HCT116 (cell line): ENCODE data around the gene MIB2.

ENCODE experiments used
- CTCF ChIP-seq, 3 experiments: fragments of 200-600 bp in 1 of 3; sonication (generic) in 1 of 3; IDR thresholded peaks in 2 of 3; conservative IDR thresholded peaks in 1 of 3; 2 replicates each; pipeline ENCODE4 v1.5.1; 2012 to 2017; ENCODE audit warnings: low read depth in 2 of 3, low read length in 2 of 3, antibody characterized with exemption in 1 of 3, borderline replicate concordance in 1 of 3, control low read depth in 1 of 3, mild to moderate bottlenecking in 1 of 3, mixed read lengths in 1 of 3, mixed run types in 1 of 3, moderate library complexity in 1 of 3; ENCODE audit not compliant: insufficient read depth in 1 of 3
- JUND ChIP-seq: IDR thresholded peaks from 2 replicates; pipeline ENCODE4 v1.6.1; 2012
- POLR2A ChIP-seq: IDR thresholded peaks from 2 replicates; pipeline ENCODE4 v1.7.0; 2011; ENCODE audit warnings: borderline replicate concordance; ENCODE audit not compliant: insufficient read depth, insufficient read length; ENCODE audit errors: extremely low read depth
- RAD21 ChIP-seq: IDR thresholded peaks from 2 replicates; pipeline ENCODE4 v1.6.1; 2012; ENCODE audit warnings: low read depth, mild to moderate bottlenecking
- REST ChIP-seq: IDR thresholded peaks from 2 replicates; pipeline ENCODE4 v1.6.1; 2012; ENCODE audit warnings: low read depth
- SIN3A ChIP-seq: IDR thresholded peaks from 2 replicates; pipeline ENCODE4 v1.6.1; 2012; ENCODE audit warnings: low read depth
- SRF ChIP-seq: IDR thresholded peaks from 2 replicates; pipeline ENCODE4 v1.6.1; 2012; ENCODE audit warnings: low read depth
- TCF7L2 ChIP-seq: IDR thresholded peaks from 2 replicates; pipeline ENCODE4 v1.7.0; 2011; ENCODE audit warnings: borderline replicate concordance, inconsistent platforms; ENCODE audit not compliant: insufficient read depth, insufficient read length; ENCODE audit errors: extremely low read depth
- ZNF274 ChIP-seq: fragments of 200-500 bp; sonication (Bioruptor generic); IDR thresholded peaks from 2 replicates; pipeline ENCODE4 v1.6.1; 2014; ENCODE audit warnings: mild to moderate bottlenecking, low read depth, low read length, inconsistent platforms

- TF ChIP-seq RAD21 = no peak
- TF ChIP-seq SIN3A = no peak
- no peak for TF ChIP-seq CTCF (IDR thresholded peaks at IDR 0.05 in 2 of 3, conservative IDR thresholded peaks at IDR 0.05 in 1 of 3; ENCODE audit: borderline replicate concordance in 1 of 3, insufficient read depth in 1 of 3, low read depth in 2 of 3, low read length in 2 of 3)
- no peak for TF ChIP-seq REST
- TF ChIP-seq ZNF274 = no peak
- no peak for TF ChIP-seq TCF7L2
- no peak for TF ChIP-seq JUND
- TF ChIP-seq POLR2A = no peak
- TF ChIP-seq SRF = no peak
Measured at GRCh38 chr1:1670866-1671265, 55.6 kb downstream of the MIB2 start.
